ENCODE data around the gene RABEP1.

GRCh38 chr17:5379351-5380107, 97.4 kb downstream of the RABEP1 start:
- TF ChIP-seq TAF1 (IDR thresholded peaks at IDR 0.05; ENCODE audit: borderline replicate concordance, low read depth, low read length): no peak
- no peak for TF ChIP-seq POLR2A (IDR thresholded peaks at IDR 0.05; ENCODE audit: low read depth, low read length)
